ENCODE data around the gene SS18L1. TPM values are rescaled to one million over a fixed set of nuclear protein-coding genes. Genes with fewer than 3 reads are reported as not detected.

The SS18L1 gene
- total and polyA plus RNA-seq, 11 donors: 6.5 to 12.4 (median 7.9) TPM

- WGBS, 4 donors: 85 to 90% (median 88%) methylated on average over 22 to 23 of the region's 23 CpGs
- no peak for ATAC-seq
- intact Hi-C loops (cut with DNase I): no loop called here
- no peaks in the 10 kb centered on the region for H3K9me3 ChIP-seq
- peak in 2 of 5 donors; percentile 5 to 16 for DNase-seq
- H3K4me1 ChIP-seq: no peaks in the 10 kb centered on the region
- H3K36me3 ChIP-seq: peaks cover 0 to 59% (median 51%) of the 10 kb centered on the region in 9 donors
- H3K4me3 ChIP-seq: no peak overlapping the region
- TF ChIP-seq, protein P1, sequence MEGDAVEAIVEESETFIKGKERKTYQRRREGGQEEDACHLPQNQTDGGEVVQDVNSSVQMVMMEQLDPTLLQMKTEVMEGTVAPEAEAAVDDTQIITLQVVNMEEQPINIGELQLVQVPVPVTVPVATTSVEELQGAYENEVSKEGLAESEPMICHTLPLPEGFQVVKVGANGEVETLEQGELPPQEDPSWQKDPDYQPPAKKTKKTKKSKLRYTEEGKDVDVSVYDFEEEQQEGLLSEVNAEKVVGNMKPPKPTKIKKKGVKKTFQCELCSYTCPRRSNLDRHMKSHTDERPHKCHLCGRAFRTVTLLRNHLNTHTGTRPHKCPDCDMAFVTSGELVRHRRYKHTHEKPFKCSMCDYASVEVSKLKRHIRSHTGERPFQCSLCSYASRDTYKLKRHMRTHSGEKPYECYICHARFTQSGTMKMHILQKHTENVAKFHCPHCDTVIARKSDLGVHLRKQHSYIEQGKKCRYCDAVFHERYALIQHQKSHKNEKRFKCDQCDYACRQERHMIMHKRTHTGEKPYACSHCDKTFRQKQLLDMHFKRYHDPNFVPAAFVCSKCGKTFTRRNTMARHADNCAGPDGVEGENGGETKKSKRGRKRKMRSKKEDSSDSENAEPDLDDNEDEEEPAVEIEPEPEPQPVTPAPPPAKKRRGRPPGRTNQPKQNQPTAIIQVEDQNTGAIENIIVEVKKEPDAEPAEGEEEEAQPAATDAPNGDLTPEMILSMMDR (IDR thresholded peaks at IDR 0.05): no peak
- no peak for TF ChIP-seq POLR2A (IDR thresholded peaks at IDR 0.05)
- H3K27me3 ChIP-seq: no peaks in the 10 kb centered on the region
- H3K27ac ChIP-seq: no peak overlapping the region
Observed at GRCh38 chr20:62202676-62203377, 59.3 kb downstream of the SS18L1 start.

DNA sequence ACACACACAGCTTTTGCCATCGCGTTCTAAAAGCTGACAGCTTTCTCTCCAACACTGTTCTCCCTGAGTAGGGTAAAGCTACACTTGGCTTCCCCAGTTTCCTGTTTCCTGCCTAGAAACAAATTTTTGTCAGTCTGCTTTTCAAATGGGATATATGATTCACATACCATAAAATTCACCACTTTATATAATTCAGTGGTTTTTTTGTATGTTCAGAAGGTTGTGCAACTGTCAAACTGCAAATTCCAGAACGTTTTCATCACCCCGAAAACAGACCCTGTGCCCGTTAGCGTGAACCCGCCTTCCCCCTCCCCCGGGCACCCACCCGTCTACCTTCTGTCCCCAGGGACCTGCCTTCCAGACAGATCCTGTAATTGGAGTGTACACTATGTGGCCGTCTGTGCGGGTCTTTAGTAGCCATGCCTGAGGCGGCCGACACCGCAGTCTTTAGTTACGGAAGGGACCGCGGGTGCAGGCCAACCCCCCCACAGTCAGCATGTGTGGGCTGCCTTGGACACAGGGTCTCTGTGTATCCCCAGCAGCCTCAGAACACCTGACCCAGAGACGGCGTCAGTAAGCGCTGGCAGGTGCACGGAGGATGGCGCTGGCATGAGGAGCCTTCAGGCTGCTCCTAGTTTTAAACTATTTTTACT lies 59.9 kb downstream of the SS18L1 start:
- Histone ChIP-seq H3K36me3 (peaks cover 0 to 52% (median 44%) of the 10 kb centered on the region in 9 donors), H3K4me3 (no peak overlapping the region)
- peak in 2 of 5 donors; percentile 5 to 18 for DNase-seq

GRCh38 chr20:62205618-62206387 lies 62.2 kb downstream of the SS18L1 start:
- TF ChIP-seq, protein P1 (IDR thresholded peaks at IDR 0.05): no peak
- TF ChIP-seq POLR2A (IDR thresholded peaks at IDR 0.05): no peak
- Histone ChIP-seq H3K4me3 (no peak overlapping the region), H3K27me3 (peaks cover 0 to 16% (median 4%) of the 10 kb centered on the region in 9 donors), H3K36me3 (peaks cover 0 to 31% (median 24%) of the 10 kb centered on the region in 9 donors), H3K27ac (no peak overlapping the region), H3K9me3 (no peaks in the 10 kb centered on the region), H3K4me1 (peaks cover 0 to 8% (median 0%) of the 10 kb centered on the region in 12 donors)
- DNase-seq (peak in 3 of 5 donors; percentile 15 to 67 (median 25)), ATAC-seq (no peak)
- intact Hi-C loops (cut with DNase I): no loop called here
- WGBS, 4 donors: 86 to 94% (median 93%) methylated on average over 35 to 38 of the region's 38 CpGs

More for the DNA sequence above, 59.9 kb downstream of the SS18L1 start:
- Histone ChIP-seq H3K9me3 (no peaks in the 10 kb centered on the region), H3K4me1 (no peaks in the 10 kb centered on the region), H3K27me3 (no peaks in the 10 kb centered on the region), H3K27ac (no peak overlapping the region)
- intact Hi-C loops (cut with DNase I): no loop called here
- TF ChIP-seq POLR2A (IDR thresholded peaks at IDR 0.05): no peak
- TF ChIP-seq, protein P1 (IDR thresholded peaks at IDR 0.05): no peak
- WGBS, 4 donors: 76 to 83% (median 78%) methylated on average over 22 of the region's 22 CpGs
- ATAC-seq: no peak
